ENCODE data around the gene WDR70. TPM values are rescaled to one million over a fixed set of nuclear protein-coding genes. Genes with fewer than 3 reads are reported as not detected.

The WDR70 gene
- total RNA-seq, 6 experiments from 2014 or later = 8.8 to 13.4 (median 11.3) TPM

- Histone ChIP-seq H3K27me3 (no peaks in the 10 kb centered on the region), H3K4me3 (no peak overlapping the region), H3K27ac (no peak overlapping the region), H3K36me3 (no peaks in the 10 kb centered on the region), H3K4me1 (no peaks in the 10 kb centered on the region), H3K9me3 (no peaks in the 10 kb centered on the region)
- DNase-seq (no peak), ATAC-seq (peak; percentile 59 to 78 (median 62))
- intact Hi-C loops (cut with DNase I) = no loop called here
- 57% methylated on average over 3 of the region's 3 CpGs for WGBS (ENCODE audit: insufficient coverage, low coverage, low lambda C conversion rate, missing lambda C conversion rate)
- TF ChIP-seq CTCF (IDR thresholded peaks at IDR 0.05) (no peak), POLR2A (IDR thresholded peaks at IDR 0.05) (no peak)
Measured at GRCh38 chr5:37695647-37696046, 316.5 kb downstream of the WDR70 start.

- DNase-seq = no peak
- intact Hi-C loops (cut with DNase I) = no loop called here
- no peaks in the 10 kb centered on the region for H3K9me3 ChIP-seq
- no peak overlapping the region for H3K4me3 ChIP-seq
- H3K36me3 ChIP-seq = no peaks in the 10 kb centered on the region
- ATAC-seq = peak; percentile 11 to 98 (median 36)
- 94% methylated on average over 5 of the region's 5 CpGs for WGBS (ENCODE audit: insufficient coverage, low coverage, low lambda C conversion rate, missing lambda C conversion rate)
- H3K27me3 ChIP-seq = no peaks in the 10 kb centered on the region
- no peak overlapping the region for H3K27ac ChIP-seq
- TF ChIP-seq POLR2A (IDR thresholded peaks at IDR 0.05) (no peak), CTCF (IDR thresholded peaks at IDR 0.05) (no peak)
- no peaks in the 10 kb centered on the region for H3K4me1 ChIP-seq
Measured at GRCh38 chr5:37696190-37697021, 317.3 kb downstream of the WDR70 start.

- WGBS (ENCODE audit: insufficient coverage, low coverage, low lambda C conversion rate, missing lambda C conversion rate) = 47% methylated on average over 2 of the region's 2 CpGs
Measured at GRCh38 chr5:37701868-37702267, 322.8 kb downstream of the WDR70 start.

GRCh38 chr5:37703841-37704241, 324.7 kb downstream of the WDR70 start:
- intact Hi-C loops (cut with DNase I) = no loop called here
- H3K9me3 ChIP-seq = no peaks in the 10 kb centered on the region
- H3K4me3 ChIP-seq = no peak overlapping the region
- WGBS (ENCODE audit: insufficient coverage, low coverage, low lambda C conversion rate, missing lambda C conversion rate) = 94% methylated on average over 4 of the region's 4 CpGs
- no peaks in the 10 kb centered on the region for H3K4me1 ChIP-seq
- no peak for TF ChIP-seq POLR2A (IDR thresholded peaks at IDR 0.05)
- H3K27ac ChIP-seq = no peak overlapping the region
- ATAC-seq = no peak
- H3K27me3 ChIP-seq = no peaks in the 10 kb centered on the region
- DNase-seq = no peak
- H3K36me3 ChIP-seq = no peaks in the 10 kb centered on the region

More at GRCh38 chr5:37701868-37702267, 322.8 kb downstream of the WDR70 start:
- TF ChIP-seq POLR2A (IDR thresholded peaks at IDR 0.05) (no peak), CTCF (IDR thresholded peaks at IDR 0.05) (no peak)
- Histone ChIP-seq H3K4me3 (no peak overlapping the region), H3K9me3 (no peaks in the 10 kb centered on the region), H3K27ac (no peak overlapping the region), H3K36me3 (no peaks in the 10 kb centered on the region), H3K27me3 (no peaks in the 10 kb centered on the region), H3K4me1 (no peaks in the 10 kb centered on the region)
- DNase-seq = no peak
- no peak for ATAC-seq
- intact Hi-C loops (cut with DNase I) = no loop called here

GRCh38 chr5:37704406-37704805, 325.3 kb downstream of the WDR70 start:
- 91% methylated on average over 5 of the region's 5 CpGs for WGBS (ENCODE audit: insufficient coverage, low coverage, low lambda C conversion rate, missing lambda C conversion rate)
- ATAC-seq (no peak), DNase-seq (no peak)

More at GRCh38 chr5:37704406-37704805, 325.3 kb downstream of the WDR70 start:
- no peak for TF ChIP-seq CTCF (IDR thresholded peaks at IDR 0.05)
- no peak for TF ChIP-seq POLR2A (IDR thresholded peaks at IDR 0.05)
- no peak overlapping the region for H3K4me3 ChIP-seq
- H3K27me3 ChIP-seq = no peaks in the 10 kb centered on the region
- intact Hi-C loops (cut with DNase I) = no loop called here
- H3K36me3 ChIP-seq = no peaks in the 10 kb centered on the region
- H3K4me1 ChIP-seq = no peaks in the 10 kb centered on the region
- no peaks in the 10 kb centered on the region for H3K9me3 ChIP-seq
- H3K27ac ChIP-seq = no peak overlapping the region
